Measurements from ENCODE around the gene U2AF1L4.
A peak's percentile ranks its signal among the peaks of the same experiment; 100 is the strongest.

- TF ChIP-seq POLR2AphosphoS5 (IDR thresholded peaks at IDR 0.05; ENCODE audit: low read depth, low read length) (no peak), POLR2A (IDR thresholded peaks at IDR 0.05; ENCODE audit: low read depth, low read length) (peak; percentile 34)
Observed at GRCh38 chr19:35715981-35716800, 29.0 kb downstream of the U2AF1L4 start.

All from GM12892 (cell line).